Neutrophil (primary cell): Measurements from ENCODE around the gene CNKSR1.

Source experiments
- H3K27ac ChIP-seq: fragments of 200-600 bp; sonication (generic); 2 replicates; pipeline ENCODE4 v1.5.1; 2016; ENCODE audit warnings: mild to moderate bottlenecking, moderate library complexity
- H3K27me3 ChIP-seq: fragments of 200-600 bp; sonication (generic); 2 replicates; pipeline ENCODE4 v1.6.0; 2016; ENCODE audit warnings: mild to moderate bottlenecking
- H3K36me3 ChIP-seq: fragments of 200-600 bp; sonication (generic); 2 replicates; pipeline ENCODE4 v1.5.1; 2017
- H3K4me1 ChIP-seq, 2 experiments: fragments of 200-600 bp in 1 of 2; sonication (generic) in 1 of 2; 1 replicate in 1 of 2; 2 replicates in 1 of 2; pipeline versions ENCODE4 v1.5.1 to v1.6.1; 2013 to 2016; ENCODE audit warnings: low read depth in 1 of 2, low read length in 1 of 2, mild to moderate bottlenecking in 1 of 2, moderate library complexity in 1 of 2; ENCODE audit not compliant: control insufficient read depth in 1 of 2, insufficient read depth in 1 of 2
- H3K4me3 ChIP-seq, 2 experiments: fragments of 200-600 bp in 1 of 2; sonication (generic) in 1 of 2; 1 replicate in 1 of 2; 2 replicates in 1 of 2; pipeline ENCODE4 v1.5.1; 2013 to 2016; ENCODE audit warnings: low read depth in 1 of 2, low read length in 1 of 2, mild to moderate bottlenecking in 1 of 2, moderate library complexity in 1 of 2
- H3K9me3 ChIP-seq: fragments of 200-600 bp; sonication (generic); 2 replicates; pipeline ENCODE4 v1.5.1; 2016
- TF ChIP-seq, protein P1 (sequence below): fragments of 200-600 bp; sonication (generic); IDR thresholded peaks from 2 replicates; pipeline ENCODE4 v1.5.1; 2016; ENCODE audit warnings: antibody characterized with exemption

Gene CNKSR1

DNA sequence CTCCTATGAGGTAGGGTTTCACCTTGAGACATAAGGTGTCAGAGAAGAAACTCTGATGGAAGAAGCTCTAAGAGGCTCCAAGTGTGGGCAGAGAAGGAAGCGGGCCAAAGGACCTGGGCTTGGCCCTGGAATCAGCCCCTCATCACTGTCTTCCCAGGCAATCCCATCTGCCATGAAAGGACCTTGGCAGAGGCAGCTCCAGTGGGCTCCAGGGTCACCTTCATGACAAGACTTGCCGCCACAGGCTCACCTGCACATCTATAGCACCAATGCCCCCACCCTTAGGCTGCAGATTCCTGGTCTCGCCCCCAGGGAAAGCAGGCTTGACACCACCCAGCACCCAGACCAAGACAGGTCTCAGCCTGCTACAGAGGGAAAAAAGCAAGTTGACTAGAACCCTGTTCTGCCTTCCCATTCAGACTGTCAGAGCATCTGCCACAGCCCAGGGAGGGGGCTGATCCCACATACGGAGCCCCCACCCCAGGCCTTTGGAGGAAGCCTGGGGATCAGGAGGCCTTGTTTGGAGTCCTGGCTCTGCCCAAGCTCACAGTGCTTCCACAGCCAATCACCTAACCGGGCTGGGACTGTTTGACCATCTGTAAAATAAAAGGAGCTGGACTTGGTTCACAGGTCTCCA lies 18.9 kb upstream of the CNKSR1 start:
- no peak overlapping the region for H3K27ac ChIP-seq
- peaks cover 96% of the 10 kb centered on the region for H3K27me3 ChIP-seq
- peaks cover 13 to 26% of the 10 kb centered on the region in 2 experiments for H3K4me1 ChIP-seq
- H3K9me3 ChIP-seq = no peaks in the 10 kb centered on the region
- H3K4me3 ChIP-seq = no peak overlapping the region
- H3K36me3 ChIP-seq = no peaks in the 10 kb centered on the region
- TF ChIP-seq, protein P1, sequence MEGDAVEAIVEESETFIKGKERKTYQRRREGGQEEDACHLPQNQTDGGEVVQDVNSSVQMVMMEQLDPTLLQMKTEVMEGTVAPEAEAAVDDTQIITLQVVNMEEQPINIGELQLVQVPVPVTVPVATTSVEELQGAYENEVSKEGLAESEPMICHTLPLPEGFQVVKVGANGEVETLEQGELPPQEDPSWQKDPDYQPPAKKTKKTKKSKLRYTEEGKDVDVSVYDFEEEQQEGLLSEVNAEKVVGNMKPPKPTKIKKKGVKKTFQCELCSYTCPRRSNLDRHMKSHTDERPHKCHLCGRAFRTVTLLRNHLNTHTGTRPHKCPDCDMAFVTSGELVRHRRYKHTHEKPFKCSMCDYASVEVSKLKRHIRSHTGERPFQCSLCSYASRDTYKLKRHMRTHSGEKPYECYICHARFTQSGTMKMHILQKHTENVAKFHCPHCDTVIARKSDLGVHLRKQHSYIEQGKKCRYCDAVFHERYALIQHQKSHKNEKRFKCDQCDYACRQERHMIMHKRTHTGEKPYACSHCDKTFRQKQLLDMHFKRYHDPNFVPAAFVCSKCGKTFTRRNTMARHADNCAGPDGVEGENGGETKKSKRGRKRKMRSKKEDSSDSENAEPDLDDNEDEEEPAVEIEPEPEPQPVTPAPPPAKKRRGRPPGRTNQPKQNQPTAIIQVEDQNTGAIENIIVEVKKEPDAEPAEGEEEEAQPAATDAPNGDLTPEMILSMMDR = no peak

DNA sequence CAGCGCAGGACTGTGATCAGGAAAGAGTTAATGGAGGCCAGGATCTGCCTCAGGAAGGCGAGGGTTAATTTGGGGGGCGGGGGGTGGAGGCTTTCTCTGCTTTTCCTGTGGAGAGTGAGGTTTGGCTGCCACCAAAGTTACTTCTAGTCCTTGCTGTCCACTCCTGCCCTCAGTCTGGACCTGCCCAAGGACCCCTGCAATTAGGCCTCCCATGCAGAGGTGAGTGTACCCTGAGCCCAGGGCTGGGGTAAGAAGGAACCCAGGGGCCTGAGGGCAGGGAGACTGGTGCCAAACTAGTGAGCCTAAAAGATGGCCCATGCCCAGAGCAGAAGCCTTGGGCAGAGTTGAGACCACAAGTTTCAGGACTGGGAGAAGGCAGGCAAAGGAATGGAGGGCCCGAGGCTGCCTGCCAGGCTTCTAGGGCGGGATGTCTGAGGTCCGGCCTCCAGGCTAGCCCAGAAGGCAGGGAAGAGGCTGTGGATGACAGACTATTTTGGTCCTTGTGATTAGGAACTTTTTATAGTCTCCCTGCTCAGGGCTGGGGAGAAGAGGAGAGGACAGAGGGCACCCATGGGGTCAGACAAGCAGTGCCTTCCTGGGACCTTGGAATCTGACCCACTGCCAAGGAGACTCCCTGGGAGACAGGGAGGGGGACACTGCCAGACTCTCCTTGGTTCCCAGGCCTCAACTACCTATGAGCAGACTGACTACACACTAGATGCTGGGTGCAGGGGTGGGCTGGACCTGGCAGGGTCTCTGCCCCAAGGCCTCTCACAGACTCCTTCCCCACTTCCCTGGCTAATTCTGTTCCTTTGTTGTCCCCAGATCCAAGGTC lies 18.2 kb upstream of the CNKSR1 start, which contains the start of gene FAM110D:
FAM110D (plus strand) TSS at position 172 of the 835 bp plus-strand sequence. CDS start 2,213 bp downstream, outside the sequence.
- no peak within 1 kb of the TSS for H3K27ac ChIP-seq
- no peaks in the 10 kb centered on the region for H3K36me3 ChIP-seq
- peaks cover 11 to 24% of the 10 kb centered on the region in 2 experiments for H3K4me1 ChIP-seq
- H3K27me3 ChIP-seq = peaks cover 99% of the 10 kb centered on the region
- no peaks in the 10 kb centered on the region for H3K9me3 ChIP-seq
- TF ChIP-seq, protein P1 = no peak
- H3K4me3 ChIP-seq = no peak within 1 kb of the TSS

DNA sequence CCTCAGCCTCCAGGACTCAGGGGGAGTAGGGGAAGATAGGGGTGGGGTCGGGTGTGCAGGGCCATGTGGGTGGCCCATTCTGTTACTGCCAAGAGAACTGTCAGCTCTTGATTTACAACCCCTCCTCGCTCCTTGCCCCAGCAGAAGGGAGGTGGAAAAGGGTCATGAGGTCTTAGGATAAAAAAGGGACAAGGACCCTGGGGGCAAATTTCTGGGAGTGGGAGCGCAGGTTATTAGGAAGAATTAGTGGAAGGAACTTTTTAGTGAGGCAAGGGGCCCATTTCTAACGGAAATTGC lies 17.6 kb upstream of the CNKSR1 start:
- Histone ChIP-seq H3K9me3 (no peaks in the 10 kb centered on the region), H3K4me3 (no peak overlapping the region), H3K27me3 (peaks cover 99% of the 10 kb centered on the region), H3K36me3 (no peaks in the 10 kb centered on the region), H3K4me1 (peaks cover 11 to 25% of the 10 kb centered on the region in 2 experiments), H3K27ac (no peak overlapping the region)
- TF ChIP-seq, protein P1 = no peak

DNA sequence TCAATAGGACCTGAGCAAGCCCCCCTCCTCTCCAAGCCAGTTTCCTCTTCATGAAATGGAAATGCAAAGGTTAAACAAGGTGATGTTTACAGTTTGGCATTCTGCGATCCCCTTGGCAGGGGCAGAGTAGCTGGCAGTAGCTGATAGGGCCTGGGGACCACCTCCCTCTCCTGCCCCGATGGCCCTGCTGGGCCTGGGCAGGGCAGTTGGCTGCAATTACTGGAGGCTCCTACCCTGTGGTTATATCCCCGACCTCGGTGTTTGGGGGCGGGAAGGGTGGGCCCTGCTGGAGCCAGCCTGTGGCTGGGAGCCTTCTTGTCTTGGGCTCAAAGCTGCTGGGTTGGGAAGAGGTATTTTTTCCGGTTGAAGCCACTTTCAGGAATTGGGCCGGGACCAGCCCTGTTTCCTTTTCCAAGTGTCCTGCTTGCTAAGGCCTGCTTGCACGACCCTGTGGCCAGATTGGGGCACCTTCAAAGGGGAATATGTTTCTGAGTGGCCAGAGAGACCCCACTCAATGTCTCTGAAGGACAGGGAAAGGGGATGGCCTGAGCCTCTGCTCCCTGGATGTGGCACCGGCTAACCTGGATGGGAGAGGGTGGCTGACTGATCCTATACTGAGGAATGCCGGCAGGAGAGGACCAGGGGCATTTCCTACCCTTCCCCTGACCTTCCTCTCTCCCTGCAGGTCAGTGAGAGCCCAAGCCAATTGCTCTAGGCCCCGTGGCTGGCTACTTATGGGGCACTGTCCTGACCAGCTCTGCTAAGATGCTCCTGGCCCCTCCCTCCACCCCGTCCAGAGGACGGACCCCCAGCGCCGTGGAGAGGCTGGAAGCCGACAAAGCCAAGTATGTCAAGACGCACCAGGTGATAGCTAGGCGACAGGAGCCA lies 16.5 kb upstream of the CNKSR1 start:
- Histone ChIP-seq H3K9me3 (no peaks in the 10 kb centered on the region), H3K36me3 (no peaks in the 10 kb centered on the region), H3K27ac (no peak overlapping the region), H3K27me3 (peaks cover 99% of the 10 kb centered on the region), H3K4me1 (peaks cover 11 to 25% of the 10 kb centered on the region in 2 experiments), H3K4me3 (peak overlapping the region in 1 of 2 experiments; percentile 56)
- TF ChIP-seq, protein P1 = no peak

DNA sequence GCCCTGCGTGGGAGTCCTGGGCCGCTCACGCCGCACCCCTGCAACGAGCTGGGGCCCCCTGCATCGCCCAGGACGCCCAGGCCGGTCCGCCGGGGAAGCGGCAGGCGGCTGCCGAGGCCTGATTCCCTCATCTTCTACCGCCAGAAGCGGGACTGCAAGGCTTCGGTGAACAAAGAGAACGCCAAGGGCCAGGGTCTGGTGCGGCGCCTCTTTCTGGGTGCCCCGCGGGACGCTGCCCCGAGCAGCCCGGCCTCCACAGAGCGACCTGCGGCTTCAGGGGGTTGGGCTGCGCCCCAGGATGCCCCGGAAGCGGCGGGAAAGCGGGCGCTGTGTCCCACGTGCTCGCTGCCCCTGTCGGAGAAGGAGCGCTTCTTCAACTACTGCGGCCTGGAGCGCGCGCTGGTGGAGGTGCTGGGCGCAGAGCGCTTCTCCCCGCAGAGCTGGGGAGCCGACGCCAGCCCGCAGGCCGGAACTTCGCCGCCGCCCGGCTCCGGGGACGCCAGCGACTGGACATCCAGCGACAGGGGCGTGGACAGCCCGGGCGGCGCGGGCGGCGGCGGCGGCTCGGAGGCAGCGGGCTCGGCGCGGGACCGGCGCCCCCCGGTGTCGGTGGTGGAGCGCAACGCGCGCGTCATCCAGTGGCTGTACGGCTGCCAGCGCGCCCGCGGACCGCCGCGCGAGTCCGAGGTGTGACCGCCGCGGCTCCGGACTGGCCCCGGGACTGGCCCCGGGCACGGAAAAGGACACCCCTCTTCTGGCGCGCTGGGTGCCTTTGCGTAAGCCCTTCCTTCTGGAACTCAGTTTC lies 15.7 kb upstream of the CNKSR1 start:
- H3K4me3 ChIP-seq = peak overlapping the region; percentile 33 to 56
- peaks cover 99% of the 10 kb centered on the region for H3K27me3 ChIP-seq
- TF ChIP-seq, protein P1 = no peak

More for the DNA sequence above, 15.7 kb upstream of the CNKSR1 start:
- Histone ChIP-seq H3K4me1 (peaks cover 11 to 25% of the 10 kb centered on the region in 2 experiments), H3K27ac (no peak overlapping the region), H3K36me3 (no peaks in the 10 kb centered on the region), H3K9me3 (no peaks in the 10 kb centered on the region)
